CD4-positive, alpha-beta T cell (primary cell): ENCODE measurements around the gene GTF2H2. TPM values are rescaled to one million over a fixed set of nuclear protein-coding genes. Genes with fewer than 3 reads are reported as not detected.
A peak's percentile ranks its signal among the peaks of the same experiment; 100 is the strongest.
"Not testable (repeated sequence)": the region's sequence is repeated elsewhere in the genome, so short reads cannot be mapped to it uniquely, and the experiment has no call there.

Experiments used
- ATAC-seq: fragments of 200-7000 bp; cut with Tn5 transposase; one replicate; pipeline ENCODE4 v1.10.0; 2022; ENCODE audit warnings: mild to moderate bottlenecking; ENCODE audit not compliant: poor library complexity
- CTCF ChIA-PET: fragments of 350-600 bp; sonication (Branson Sonifier 250); formaldehyde crosslinking; loops from one replicate; lab custom pipeline; 2021; ENCODE audit warnings: antibody characterized with exemption, inconsistent platforms; lab: Charles Lee
- POLR2A ChIA-PET: fragments of 350-600 bp; sonication (Branson Sonifier 250); formaldehyde crosslinking; loops from one replicate; lab custom pipeline; 2021; ENCODE audit warnings: antibody characterized with exemption, inconsistent platforms; lab: Charles Lee
- DNase-seq, 14 experiments: peaks; one replicate each; pipeline ENCODE4 v3.0.0-alpha.2; 2013 to 2020; ENCODE audit warnings: mixed read lengths in 2 of 14
- H3K27ac ChIP-seq, 2 donors: one replicate each; pipeline versions ENCODE4 v1.5.1 to v1.7.0; 2013; ENCODE audit warnings: low read length in 2 of 2, low read depth in 1 of 2, mild to moderate bottlenecking in 1 of 2
- H3K27me3 ChIP-seq, 2 experiments: 1 replicate in 1 of 2; 2 replicates in 1 of 2; pipeline versions ENCODE4 v1.6.1 to v1.7.0; 2013; ENCODE audit warnings: low read length in 2 of 2, control low read depth in 1 of 2, mild to moderate bottlenecking in 1 of 2, moderate library complexity in 1 of 2; ENCODE audit not compliant: insufficient read depth in 2 of 2, control insufficient read depth in 1 of 2
- H3K36me3 ChIP-seq: one replicate; pipeline ENCODE4 v1.6.1; 2013; ENCODE audit warnings: low read length, control low read depth; ENCODE audit not compliant: insufficient read depth
- H3K4me1 ChIP-seq: one replicate; pipeline ENCODE4 v1.6.1; 2013; ENCODE audit warnings: low read length, control low read depth; ENCODE audit not compliant: insufficient read depth
- H3K4me3 ChIP-seq: one replicate; pipeline ENCODE4 v1.5.1; 2013; ENCODE audit warnings: mild to moderate bottlenecking, low read length, moderate library complexity
- H3K9me3 ChIP-seq, 2 experiments: 1 replicate in 1 of 2; 2 replicates in 1 of 2; pipeline versions ENCODE4 v1.6.1 to v1.7.0; 2013; ENCODE audit warnings: low read length in 2 of 2, mild to moderate bottlenecking in 2 of 2, control low read depth in 1 of 2, moderate library complexity in 1 of 2; ENCODE audit not compliant: control insufficient read depth in 1 of 2, insufficient read depth in 1 of 2
- H3K27ac Mint-ChIP-seq: one replicate; pipeline ENCODE4 v1.8.0; 2020; ENCODE audit warnings: mixed read lengths
- H3K27me3 Mint-ChIP-seq: one replicate; pipeline ENCODE4 v1.8.0; 2021; ENCODE audit warnings: mixed read lengths
- H3K36me3 Mint-ChIP-seq: one replicate; pipeline ENCODE4 v1.8.0; 2021; ENCODE audit warnings: low read depth, mixed read lengths
- H3K4me1 Mint-ChIP-seq: one replicate; pipeline ENCODE4 v1.8.0; 2021; ENCODE audit warnings: low read depth, mixed read lengths
- H3K4me3 Mint-ChIP-seq: one replicate; pipeline ENCODE4 v1.8.0; 2020; ENCODE audit warnings: mild to moderate bottlenecking, mixed read lengths
- H3K9me3 Mint-ChIP-seq: one replicate; pipeline ENCODE4 v1.8.0; 2020; ENCODE audit warnings: mixed read lengths
- intact Hi-C, 2 experiments: fragments of 100-400 bp; cut with DNase I in 1 of 2; cut with micrococcal nuclease in 1 of 2; formaldehyde crosslinking; loops; one replicate each; pipeline versions ENCODE4 v1.15.1 to v1.9.0; 2023 to 2025; cut with DNase I, micrococcal nuclease
- polyA plus RNA-seq, 2 donors: library from polyadenylated mRNA; unstranded; fragments of 120-200 nt; gene quantifications; one replicate each; pipeline ENCODE4 v1.2.1, GENCODE V29; 2013
- total RNA-seq, 174 experiments: library from RNA in 2 of 174; stranded (reverse) in 2 of 174; gene quantifications; one replicate each; pipeline ENCODE4 v1.2.3 and lab custom pipeline; 2021 to 2026

GTF2H2 gene
- total RNA-seq (1 to 10 TPM; 7.2 to 7.9 TPM), total RNA-seq (lab: John Stamatoyannopoulos, UW) (1.6 to 32.2 (median 5.7) reads per million in 172 experiments)
- 29.3 TPM for polyA plus RNA-seq (2013, experiment 1 of 2)
- 10.3 TPM for polyA plus RNA-seq (2013, experiment 2 of 2)

- H3K4me1 ChIP-seq, H3K36me3 Mint-ChIP-seq, intact Hi-C loops, CTCF ChIA-PET, H3K9me3 ChIP-seq, H3K27ac Mint-ChIP-seq, POLR2A ChIA-PET, H3K4me3 ChIP-seq, H3K9me3 Mint-ChIP-seq, DNase-seq, H3K4me3 Mint-ChIP-seq, H3K4me1 Mint-ChIP-seq, H3K27me3 ChIP-seq, H3K27me3 Mint-ChIP-seq, H3K36me3 ChIP-seq, H3K27ac ChIP-seq: not testable (repeated sequence)
- ATAC-seq = peak; percentile 97
Observed at GRCh38 chr5:71067262-71067928, at the start of gene GTF2H2. TSS of gene GTF2H2 (minus strand) at chr5:71067676. CDS start at chr5:71062763, 4,913 bp downstream.

DNA sequence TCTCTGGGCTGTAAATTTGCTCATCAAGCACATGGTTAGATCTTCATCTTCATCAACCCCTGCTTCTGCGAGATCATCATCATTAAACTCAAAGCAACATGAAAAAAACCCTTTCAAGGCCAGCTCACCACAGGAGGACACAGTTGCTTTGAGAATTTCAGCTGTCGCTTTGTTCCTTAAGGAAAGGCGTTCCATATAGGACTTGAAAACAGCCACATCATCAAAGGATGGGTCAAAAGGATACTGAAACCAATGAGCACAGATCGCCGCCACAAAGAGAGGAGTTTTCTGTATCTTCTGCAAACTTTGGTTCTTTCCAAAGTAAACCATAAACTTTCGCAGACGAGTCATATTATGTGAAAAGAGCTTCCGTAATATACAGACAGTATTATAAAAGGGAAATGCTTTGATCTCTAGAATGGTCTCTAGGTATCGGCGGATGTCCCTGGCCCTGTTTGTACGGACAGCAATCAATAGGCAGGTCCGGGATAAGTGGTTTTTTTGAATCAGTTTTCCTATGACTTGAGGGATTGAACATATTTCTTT, 42.3 kb upstream of the GTF2H2 start:
- intact Hi-C loops, H3K27ac ChIP-seq: not testable (repeated sequence)

GRCh38 chr5:71099996-71100395, 32.5 kb upstream of the GTF2H2 start:
- H3K4me1 Mint-ChIP-seq, DNase-seq, CTCF ChIA-PET, H3K9me3 ChIP-seq, H3K36me3 Mint-ChIP-seq, H3K27ac ChIP-seq, POLR2A ChIA-PET, H3K36me3 ChIP-seq, H3K27me3 Mint-ChIP-seq, H3K4me3 Mint-ChIP-seq, H3K4me1 ChIP-seq, H3K27me3 ChIP-seq, ATAC-seq, H3K4me3 ChIP-seq, H3K27ac Mint-ChIP-seq, intact Hi-C loops, H3K9me3 Mint-ChIP-seq: not testable (repeated sequence)

More for the DNA sequence above, 42.3 kb upstream of the GTF2H2 start:
- H3K4me3 Mint-ChIP-seq, H3K4me1 ChIP-seq, ATAC-seq, H3K9me3 Mint-ChIP-seq, H3K9me3 ChIP-seq, CTCF ChIA-PET, H3K4me1 Mint-ChIP-seq, DNase-seq, H3K36me3 ChIP-seq, POLR2A ChIA-PET, H3K36me3 Mint-ChIP-seq, H3K27me3 Mint-ChIP-seq, H3K27ac Mint-ChIP-seq, H3K4me3 ChIP-seq, H3K27me3 ChIP-seq: not testable (repeated sequence)

DNA sequence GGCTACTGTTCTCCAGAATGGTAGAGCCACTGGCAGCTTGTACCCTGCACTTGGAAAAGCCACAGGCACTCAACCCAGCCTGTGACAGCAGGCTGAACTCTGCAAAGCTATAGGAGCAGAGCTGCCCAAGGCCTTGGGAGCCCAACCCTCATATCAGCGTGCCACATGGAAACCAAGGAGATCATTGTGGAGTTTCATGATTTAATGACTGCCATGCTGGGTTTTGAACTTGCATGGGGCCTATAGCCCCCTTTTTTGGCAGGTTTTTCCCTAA, 30.4 kb upstream of the GTF2H2 start:
- ATAC-seq, intact Hi-C loops, H3K27me3 ChIP-seq, H3K27ac Mint-ChIP-seq, H3K27ac ChIP-seq, H3K4me3 ChIP-seq, H3K4me3 Mint-ChIP-seq, H3K36me3 ChIP-seq, H3K4me1 ChIP-seq, DNase-seq, H3K27me3 Mint-ChIP-seq, H3K36me3 Mint-ChIP-seq, H3K9me3 Mint-ChIP-seq, H3K4me1 Mint-ChIP-seq, H3K9me3 ChIP-seq, POLR2A ChIA-PET, CTCF ChIA-PET: not testable (repeated sequence)

DNA sequence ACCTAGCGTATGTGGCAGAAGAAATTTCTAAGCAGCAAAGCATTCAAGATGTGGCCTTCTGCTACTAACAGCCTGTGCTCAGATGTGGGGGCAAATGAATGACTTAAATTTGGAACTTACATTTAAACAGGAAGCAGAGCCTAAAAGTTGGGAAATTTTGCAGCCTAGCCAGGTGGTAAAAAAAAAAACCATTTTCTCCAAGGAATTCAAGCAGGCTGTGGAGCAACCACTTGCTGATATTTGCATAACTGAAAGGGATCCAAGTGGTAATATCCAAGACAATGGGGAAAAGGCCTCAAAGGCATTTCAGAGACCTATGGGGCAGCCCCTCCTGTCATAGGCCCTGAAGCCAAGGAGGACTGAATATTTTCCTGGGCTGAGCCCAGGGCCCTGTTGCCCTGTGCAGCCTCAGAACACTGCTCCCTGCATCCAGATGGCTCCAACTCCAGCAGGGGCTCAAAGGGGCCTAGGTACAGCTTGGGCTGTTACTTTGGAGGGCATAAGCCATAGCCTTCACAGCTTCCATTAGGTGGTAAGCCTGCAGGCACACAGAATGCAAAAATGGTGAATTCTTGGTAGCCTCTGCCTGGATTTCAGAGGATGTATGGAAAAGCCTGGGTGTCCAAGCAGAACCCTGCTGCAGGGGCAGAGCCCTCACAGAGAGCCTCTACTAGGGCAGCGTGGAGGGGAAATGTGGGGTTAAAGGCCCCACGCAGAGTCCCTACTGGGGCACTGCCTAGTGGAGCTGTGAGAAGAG, 29.9 kb upstream of the GTF2H2 start:
- intact Hi-C loops, ATAC-seq, CTCF ChIA-PET, POLR2A ChIA-PET, H3K4me1 ChIP-seq, H3K4me3 Mint-ChIP-seq, H3K27me3 Mint-ChIP-seq, H3K36me3 ChIP-seq, H3K4me3 ChIP-seq, H3K9me3 Mint-ChIP-seq, H3K9me3 ChIP-seq, H3K36me3 Mint-ChIP-seq, H3K27me3 ChIP-seq, DNase-seq, H3K4me1 Mint-ChIP-seq, H3K27ac Mint-ChIP-seq, H3K27ac ChIP-seq: not testable (repeated sequence)

GRCh38 chr5:71089773-71090172, 22.3 kb upstream of the GTF2H2 start:
- H3K36me3 ChIP-seq, H3K9me3 ChIP-seq, H3K4me1 ChIP-seq, DNase-seq, H3K27me3 ChIP-seq, intact Hi-C loops, H3K9me3 Mint-ChIP-seq, CTCF ChIA-PET, H3K27ac Mint-ChIP-seq, H3K4me3 Mint-ChIP-seq, H3K4me3 ChIP-seq, H3K4me1 Mint-ChIP-seq, POLR2A ChIA-PET, H3K27ac ChIP-seq, H3K27me3 Mint-ChIP-seq, ATAC-seq, H3K36me3 Mint-ChIP-seq: not testable (repeated sequence)

GRCh38 chr5:71088754-71089153, 21.3 kb upstream of the GTF2H2 start:
- H3K27me3 ChIP-seq, H3K36me3 ChIP-seq, ATAC-seq, H3K4me3 ChIP-seq, intact Hi-C loops, H3K4me3 Mint-ChIP-seq, H3K9me3 ChIP-seq, POLR2A ChIA-PET, CTCF ChIA-PET, H3K27ac Mint-ChIP-seq, H3K9me3 Mint-ChIP-seq, DNase-seq, H3K36me3 Mint-ChIP-seq, H3K27me3 Mint-ChIP-seq, H3K27ac ChIP-seq, H3K4me1 Mint-ChIP-seq, H3K4me1 ChIP-seq: not testable (repeated sequence)
